Esophagus muscularis mucosa (tissue), 4 donors: ENCODE data around the gene L3MBTL1.
"Not testable (repeated sequence)": the region's sequence is repeated elsewhere in the genome, so short reads cannot be mapped to it uniquely, and the experiment has no call there.

Experiments
- CTCF ChIP-seq, 3 experiments: fragments of 200-600 bp in 2 of 3; fragments of 450-650 bp in 1 of 3; sonication (generic) in 2 of 3; IDR thresholded peaks; one replicate each; pipeline ENCODE4 v1.5.1; 2017 to 2019; ENCODE audit warnings: antibody characterized with exemption in 3 of 3, mild to moderate bottlenecking in 2 of 3, moderate library complexity in 1 of 3
- EP300 ChIP-seq: sonication (generic); formaldehyde crosslinking; IDR thresholded peaks from one replicate; pipeline ENCODE4 v1.6.1; 2017; ENCODE audit warnings: antibody characterized with exemption
- POLR2A ChIP-seq: fragments of 450-650 bp; IDR thresholded peaks from one replicate; pipeline ENCODE4 v1.6.1; 2017; ENCODE audit warnings: antibody characterized with exemption, moderate library complexity, mild to moderate bottlenecking, low read depth
- POLR2AphosphoS5 ChIP-seq, 2 donors: sonication (generic); formaldehyde crosslinking; IDR thresholded peaks; one replicate each; pipeline ENCODE4 v1.6.1; 2017; ENCODE audit warnings: antibody characterized with exemption in 2 of 2

GRCh38 chr20:43588526-43588925 lies 81.0 kb downstream of the L3MBTL1 start:
- not testable (repeated sequence) for TF ChIP-seq CTCF (IDR thresholded peaks at IDR 0.05); POLR2AphosphoS5 (IDR thresholded peaks at IDR 0.05); POLR2A; EP300
